Ishikawa (cell line): ENCODE measurements around the gene SLC7A10.

Experiments
- EP300 ChIP-seq: IDR thresholded peaks from 2 replicates; pipeline ENCODE4 v1.6.1; 2012; ENCODE audit warnings: borderline replicate concordance
- RAD21 ChIP-seq: IDR thresholded peaks from 2 replicates; pipeline ENCODE4 v1.6.1; 2012; ENCODE audit warnings: low read depth

GRCh38 chr19:33202546-33203507 is 22.8 kb downstream of the SLC7A10 start:
- TF ChIP-seq RAD21 (no peak), EP300 (no peak)
